HepG2 (cell line): ENCODE results near the gene MED13L. TPM values are rescaled to one million over a fixed set of nuclear protein-coding genes. Genes with fewer than 3 reads are reported as not detected.

ENCODE experiments used
- ATAC-seq: fragments of 200-7000 bp; cut with Tn5 transposase; 3 replicates; pipeline ENCODE4 v1.9.1; 2020; ENCODE audit warnings: mild to moderate bottlenecking, moderate library complexity
- BruUV-seq: library from RNA; stranded (reverse); fragments of 400-500 nt; replicated peaks from 2 replicates; lab custom pipeline; 2021; lab: Mats Ljungman, UMichigan
- CTCF ChIA-PET: fragments of 300-600 bp; formaldehyde crosslinking; extraction: SDS; loops from one replicate; lab custom pipeline; 2021; ENCODE audit warnings: low total read pairs, inconsistent platforms, low intra/inter-chr PET ratio; lab: Yijun Ruan, JAX
- POLR2A ChIA-PET: fragments of 350-600 bp; sonication (Branson Sonifier 250); formaldehyde crosslinking; loops from one replicate; lab custom pipeline; 2020; ENCODE audit warnings: antibody characterized with exemption, inconsistent platforms; lab: Yijun Ruan, JAX
- DNase-seq: peaks from one replicate; pipeline ENCODE4 v3.0.0-alpha.2; 2015; ENCODE audit warnings: low spot score
- FAIRE-seq: peaks from 3 replicates; lab custom pipeline; 2011; peaks lifted over from hg19 to GRCh38; lab: Jason Lieb, UNC
- H2AFZ ChIP-seq: one replicate; pipeline ENCODE4 v1.6.1; 2011; ENCODE audit warnings: low read length, inconsistent platforms
- H3K27ac ChIP-seq: fragments of 300-600 bp; 3 replicates; pipeline ENCODE4 v1.8.0; 2011; ENCODE audit warnings: mixed run types, mild to moderate bottlenecking, mixed read lengths, low read length, inconsistent platforms; ENCODE audit not compliant: insufficient read depth; ENCODE audit errors: extremely low read length
- H3K27me3 ChIP-seq, 2 experiments: fragments of 200-600 bp in 1 of 2; 2 replicates in 1 of 2; 3 replicates in 1 of 2; pipeline versions ENCODE4 v1.6.0 to v1.8.0; 2011; ENCODE audit warnings: low read length in 2 of 2, mild to moderate bottlenecking in 2 of 2, moderate library complexity in 2 of 2, inconsistent platforms in 1 of 2; ENCODE audit not compliant: insufficient read depth in 2 of 2, control insufficient read depth in 1 of 2
- H3K36me3 ChIP-seq, 2 experiments: fragments of 200-600 bp in 1 of 2; replicated peaks in 1 of 2; 2 replicates in 1 of 2; 3 replicates in 1 of 2; pipeline versions ENCODE4 v1.5.1 to v1.8.0; 2011; ENCODE audit warnings: low read length in 2 of 2, inconsistent platforms in 1 of 2; ENCODE audit not compliant: insufficient read depth in 2 of 2, control insufficient read depth in 1 of 2
- H3K4me1 ChIP-seq: 2 replicates; pipeline ENCODE4 v1.5.1; 2012; ENCODE audit warnings: low read length, inconsistent platforms; ENCODE audit not compliant: insufficient read depth
- H3K4me2 ChIP-seq: 2 replicates; pipeline ENCODE4 v1.6.0; 2011; ENCODE audit warnings: low read depth, low read length, inconsistent platforms
- H3K4me3 ChIP-seq, 3 experiments: fragments of 200-600 bp in 1 of 3; sonication (generic), shearing (Covaris generic) in 1 of 3; replicated peaks in 1 of 3; 2 replicates each; pipeline ENCODE4 v1.5.1; 2011 to 2016; ENCODE audit warnings: low read length in 3 of 3, inconsistent platforms in 2 of 3, low read depth in 2 of 3, mild to moderate bottlenecking in 2 of 3, control low read depth in 1 of 3, mixed read lengths in 1 of 3; ENCODE audit not compliant: insufficient read depth in 1 of 3
- H3K79me2 ChIP-seq: one replicate; pipeline ENCODE4 v1.6.1; 2011; ENCODE audit warnings: low read length, inconsistent platforms; ENCODE audit not compliant: insufficient read depth
- H3K9ac ChIP-seq: 2 replicates; pipeline ENCODE4 v1.6.0; 2011; ENCODE audit warnings: mild to moderate bottlenecking, low read depth, low read length, inconsistent platforms; ENCODE audit not compliant: insufficient read depth
- H3K9me3 ChIP-seq: 2 replicates; pipeline ENCODE4 v1.5.1; 2012; ENCODE audit warnings: mild to moderate bottlenecking, low read length
- H4K20me1 ChIP-seq: 2 replicates; pipeline ENCODE4 v1.6.0; 2011; ENCODE audit warnings: inconsistent platforms, mild to moderate bottlenecking, low read length, moderate library complexity; ENCODE audit not compliant: insufficient read depth
- ESRRA ChIP-seq: sonication (generic); formaldehyde crosslinking; IDR thresholded peaks from 2 replicates; pipeline ENCODE4 v1.5.1; 2020; ENCODE audit warnings: mild to moderate bottlenecking, low read depth, missing genetic modification reagents
- MXD4 ChIP-seq: IDR thresholded peaks from 2 replicates; pipeline ENCODE4 v1.6.1; 2016; ENCODE audit warnings: mild to moderate bottlenecking, missing biosample characterization, missing genetic modification reagents
- PTBP1 ChIP-seq: fragments of 200-400 bp; formaldehyde crosslinking; IDR thresholded peaks from 2 replicates; pipeline ENCODE4 v1.6.1; 2018; ENCODE audit warnings: low read length, low read depth; ENCODE audit not compliant: poor library complexity, severe bottlenecking
- SMARCE1 ChIP-seq: fragments of 450-650 bp; IDR thresholded peaks from 2 replicates; pipeline ENCODE4 v1.6.1; 2017; ENCODE audit warnings: borderline replicate concordance
- ZNF264 ChIP-seq: sonication (generic); formaldehyde crosslinking; IDR thresholded peaks from 2 replicates; pipeline ENCODE4 v1.4.0; 2020; ENCODE audit warnings: missing genetic modification reagents
- ZNF775 ChIP-seq: sonication (generic); formaldehyde crosslinking; IDR thresholded peaks from 2 replicates; pipeline ENCODE4 v1.4.0; 2020; ENCODE audit warnings: missing genetic modification reagents, mild to moderate bottlenecking, moderate library complexity, borderline replicate concordance
- WGBS: methylation state at CpG from one replicate; pipeline ENCODE4 v1.1.6; 2017; ENCODE audit warnings: low lambda C conversion rate; 5-methylcytosine and 5-hydroxymethylcytosine counted together
- in situ Hi-C: cut with HindIII; loops from 2 replicates; pipeline ENCODE4 v1.10.0; 2017; ENCODE audit warnings: low pct_unique_long_range_greater_than_20kb; ENCODE audit not compliant: extremely low pct_ligation_motif_present
- intact Hi-C: fragments of 100-400 bp; cut with micrococcal nuclease; formaldehyde crosslinking; loops from one replicate; pipeline ENCODE4 v1.10.0; 2022; ENCODE audit not compliant: unreplicated experiment
- polyA plus RNA-seq, 8 experiments: library from polyadenylated mRNA; depleted of rRNA in 3 of 8; stranded (reverse) in 7 of 8; unstranded in 1 of 8; fragments of >200 nt; fragmentation: Illumina TruSeq in 4 of 8; extraction: Trizol in 4 of 8; gene quantifications; 2 replicates each; pipeline versions ENCODE4 v1.2.1 to v1.2.3, GENCODE V29; 2011 to 2016; ENCODE audit warnings: low read depth in 4 of 8, missing spikeins in 1 of 8, mixed read lengths in 1 of 8; ENCODE audit not compliant: insufficient read depth in 1 of 8
- total RNA-seq, 5 experiments: library from RNA; depleted of rRNA; stranded (reverse); fragments of >200 nt; fragmentation: Illumina TruSeq; extraction: Trizol; gene quantifications; 2 replicates each; pipeline ENCODE4 v1.2.3, GENCODE V29; 2016; ENCODE audit warnings: low read depth in 1 of 5
- TF ChIP-seq, protein P1 (sequence below): sonication (generic); formaldehyde crosslinking; IDR thresholded peaks from 2 replicates; pipeline ENCODE4 v1.5.1; 2020; ENCODE audit warnings: missing genetic modification reagents, mild to moderate bottlenecking, borderline replicate concordance
- TF ChIP-seq, protein P2 (sequence below): sonication (generic); formaldehyde crosslinking; IDR thresholded peaks from 2 replicates; pipeline ENCODE4 v1.4.0; 2020; ENCODE audit warnings: mild to moderate bottlenecking, missing genetic modification reagents, borderline replicate concordance

MED13L gene
- total and polyA plus RNA-seq, 2 of the 13 experiments (the other 11 are each of a cell fraction or from before 2014, with no cell fraction given), result 24.8 to 38.9 TPM

DNA sequence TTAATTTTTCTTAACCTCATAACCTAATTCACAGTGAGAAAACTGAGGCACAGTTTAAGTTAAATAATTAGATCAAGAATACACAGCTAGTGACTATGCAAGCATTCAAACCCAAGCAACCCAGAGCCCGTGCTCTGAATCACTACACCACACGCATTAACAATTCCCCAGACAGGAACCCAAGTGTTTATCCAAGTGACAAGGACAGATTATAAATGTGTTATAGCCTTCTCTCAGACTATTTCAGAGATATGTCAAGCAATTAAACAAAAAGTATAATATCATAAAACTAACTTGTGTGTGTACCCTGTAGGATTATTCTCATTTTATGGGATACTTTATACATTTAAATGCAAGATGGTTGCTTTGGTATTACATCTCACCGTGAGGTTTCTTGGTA is 43.8 kb downstream of the MED13L start:
- Histone ChIP-seq H3K27ac (no peak overlapping the region), H3K27me3 (no peaks in the 10 kb centered on the region), H3K4me1 (peaks cover 8% of the 10 kb centered on the region), H3K79me2 (peaks cover 27% of the 10 kb centered on the region), H2AFZ (no peak overlapping the region), H3K36me3 (peaks cover 0 to 2% of the 10 kb centered on the region in 2 experiments; a peak in 2 of 5 replicates), H4K20me1 (peaks cover 3% of the 10 kb centered on the region; the same call in 1 of the 2 replicates), H3K9me3 (no peaks in the 10 kb centered on the region), H3K4me2 (no peak overlapping the region), H3K9ac (no peak overlapping the region), H3K4me3 (no peak overlapping the region)
- TF ChIP-seq, protein P1, sequence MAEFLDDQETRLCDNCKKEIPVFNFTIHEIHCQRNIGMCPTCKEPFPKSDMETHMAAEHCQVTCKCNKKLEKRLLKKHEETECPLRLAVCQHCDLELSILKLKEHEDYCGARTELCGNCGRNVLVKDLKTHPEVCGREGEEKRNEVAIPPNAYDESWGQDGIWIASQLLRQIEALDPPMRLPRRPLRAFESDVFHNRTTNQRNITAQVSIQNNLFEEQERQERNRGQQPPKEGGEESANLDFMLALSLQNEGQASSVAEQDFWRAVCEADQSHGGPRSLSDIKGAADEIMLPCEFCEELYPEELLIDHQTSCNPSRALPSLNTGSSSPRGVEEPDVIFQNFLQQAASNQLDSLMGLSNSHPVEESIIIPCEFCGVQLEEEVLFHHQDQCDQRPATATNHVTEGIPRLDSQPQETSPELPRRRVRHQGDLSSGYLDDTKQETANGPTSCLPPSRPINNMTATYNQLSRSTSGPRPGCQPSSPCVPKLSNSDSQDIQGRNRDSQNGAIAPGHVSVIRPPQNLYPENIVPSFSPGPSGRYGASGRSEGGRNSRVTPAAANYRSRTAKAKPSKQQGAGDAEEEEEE (CRISPR knock-in tag), result no peak
- TF ChIP-seq, protein P2, sequence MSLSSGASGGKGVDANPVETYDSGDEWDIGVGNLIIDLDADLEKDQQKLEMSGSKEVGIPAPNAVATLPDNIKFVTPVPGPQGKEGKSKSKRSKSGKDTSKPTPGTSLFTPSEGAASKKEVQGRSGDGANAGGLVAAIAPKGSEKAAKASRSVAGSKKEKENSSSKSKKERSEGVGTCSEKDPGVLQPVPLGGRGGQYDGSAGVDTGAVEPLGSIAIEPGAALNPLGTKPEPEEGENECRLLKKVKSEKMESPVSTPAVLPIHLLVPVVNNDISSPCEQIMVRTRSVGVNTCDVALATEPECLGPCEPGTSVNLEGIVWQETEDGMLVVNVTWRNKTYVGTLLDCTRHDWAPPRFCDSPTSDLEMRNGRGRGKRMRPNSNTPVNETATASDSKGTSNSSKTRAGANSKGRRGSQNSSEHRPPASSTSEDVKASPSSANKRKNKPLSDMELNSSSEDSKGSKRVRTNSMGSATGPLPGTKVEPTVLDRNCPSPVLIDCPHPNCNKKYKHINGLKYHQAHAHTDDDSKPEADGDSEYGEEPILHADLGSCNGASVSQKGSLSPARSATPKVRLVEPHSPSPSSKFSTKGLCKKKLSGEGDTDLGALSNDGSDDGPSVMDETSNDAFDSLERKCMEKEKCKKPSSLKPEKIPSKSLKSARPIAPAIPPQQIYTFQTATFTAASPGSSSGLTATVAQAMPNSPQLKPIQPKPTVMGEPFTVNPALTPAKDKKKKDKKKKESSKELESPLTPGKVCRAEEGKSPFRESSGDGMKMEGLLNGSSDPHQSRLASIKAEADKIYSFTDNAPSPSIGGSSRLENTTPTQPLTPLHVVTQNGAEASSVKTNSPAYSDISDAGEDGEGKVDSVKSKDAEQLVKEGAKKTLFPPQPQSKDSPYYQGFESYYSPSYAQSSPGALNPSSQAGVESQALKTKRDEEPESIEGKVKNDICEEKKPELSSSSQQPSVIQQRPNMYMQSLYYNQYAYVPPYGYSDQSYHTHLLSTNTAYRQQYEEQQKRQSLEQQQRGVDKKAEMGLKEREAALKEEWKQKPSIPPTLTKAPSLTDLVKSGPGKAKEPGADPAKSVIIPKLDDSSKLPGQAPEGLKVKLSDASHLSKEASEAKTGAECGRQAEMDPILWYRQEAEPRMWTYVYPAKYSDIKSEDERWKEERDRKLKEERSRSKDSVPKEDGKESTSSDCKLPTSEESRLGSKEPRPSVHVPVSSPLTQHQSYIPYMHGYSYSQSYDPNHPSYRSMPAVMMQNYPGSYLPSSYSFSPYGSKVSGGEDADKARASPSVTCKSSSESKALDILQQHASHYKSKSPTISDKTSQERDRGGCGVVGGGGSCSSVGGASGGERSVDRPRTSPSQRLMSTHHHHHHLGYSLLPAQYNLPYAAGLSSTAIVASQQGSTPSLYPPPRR (CRISPR knock-in tag), result no peak
- TF ChIP-seq ESRRA (CRISPR knock-in tag) (no peak), ZNF264 (no peak), PTBP1 (no peak), SMARCE1 (no peak), ZNF775 (no peak), MXD4 (CRISPR knock-in tag) (no peak)
- intact Hi-C loops (no loop called here), in situ Hi-C loops (loop anchor here (10.0 kb wide), 2 partner anchors 169 to 239 kb away; no protein-coding TSS in a partner anchor)
- POLR2A ChIA-PET, result no interaction called here
- CTCF ChIA-PET, result no interaction called here
- no peak for DNase-seq
- no peak for FAIRE-seq
- no TSS peak for BruUV-seq
- 98% methylated on average over 3 of the region's 3 CpGs for WGBS
- no peak for ATAC-seq
